ENCODE results near the gene COX8A. TPM values are rescaled to one million over a fixed set of nuclear protein-coding genes. Genes with fewer than 3 reads are reported as not detected.

The COX8A gene
- total and polyA plus RNA-seq, 9 of the 15 experiments (the other 6 are each of a cell fraction or from before 2014, with no cell fraction given) = 274 to 1,206 (median 526) TPM

DNA sequence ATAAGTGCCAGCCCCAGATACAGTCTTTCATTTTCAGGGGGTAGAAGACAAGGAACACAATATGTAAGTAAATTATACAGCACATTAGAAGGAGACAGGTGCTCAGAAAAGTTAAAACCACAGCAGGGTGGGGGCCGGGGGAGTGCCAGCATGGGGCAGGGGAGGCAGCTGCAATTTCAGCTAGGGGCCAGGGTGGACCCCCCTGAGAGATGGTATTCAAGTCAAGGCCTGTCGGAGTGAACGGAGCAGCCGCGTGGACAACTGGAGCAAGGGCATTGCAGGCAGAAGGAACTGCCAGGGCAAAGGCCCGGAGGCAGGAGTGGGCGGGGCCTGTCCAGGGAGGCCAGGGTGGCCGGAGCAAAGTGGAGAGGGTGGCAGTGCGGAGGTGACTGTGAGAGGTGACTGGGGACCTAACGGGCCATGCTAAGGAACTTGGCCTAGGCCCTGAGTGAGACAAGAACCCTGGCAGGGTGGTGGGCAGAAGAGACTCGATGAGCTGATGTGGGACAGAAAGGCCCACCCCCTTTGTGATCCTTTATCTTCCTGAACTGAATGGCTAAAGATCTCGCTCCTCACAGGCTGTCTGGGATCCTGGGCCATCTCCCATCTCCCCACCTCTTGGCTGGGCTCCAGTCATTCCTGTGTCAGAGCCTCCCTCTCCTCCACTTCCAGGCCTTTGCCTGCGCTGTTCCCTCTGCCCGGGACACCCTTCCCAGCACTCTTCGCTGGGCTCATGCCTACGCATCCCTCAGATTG, 38.9 kb downstream of the COX8A start:
- H3K27me3 ChIP-seq (ENCODE audit: control insufficient read depth in 2 of 2, insufficient read depth in 2 of 2, low read length in 2 of 2) = no peaks in the 10 kb centered on the region
- DNase-seq (ENCODE audit: extremely low read depth in 1 of 4, low spot score in 3 of 4) (no peak), FAIRE-seq (no peak), ATAC-seq (no peak)
- BruUV-seq (replicated peaks) = no TSS peak
- H3K9me3 ChIP-seq (replicated peaks; ENCODE audit: control insufficient read depth, insufficient read depth, low read depth, low read length) = no peaks in the 10 kb centered on the region; the same call in 1 of the 2 replicates
- no peak overlapping the region for H2AFZ ChIP-seq (ENCODE audit: low read depth, low read length)
- in situ Hi-C loops (cut with MboI) (no loop called here), intact Hi-C loops (cut with micrococcal nuclease) (no loop called here)
- no peak overlapping the region for H3K27ac ChIP-seq (ENCODE audit: extremely low read depth, low read depth, low read length)
- no peaks in the 10 kb centered on the region for H3K79me2 ChIP-seq (ENCODE audit: control insufficient read depth, insufficient read depth, low read length)
- peaks cover 1 to 41% of the 10 kb centered on the region in 2 experiments; a peak in 3 of 5 replicates for H3K4me1 ChIP-seq (replicated peaks in 1 of 2; ENCODE audit: control insufficient read depth in 2 of 2, insufficient read depth in 2 of 2, low read length in 2 of 2)
- 69% methylated on average over 15 of the region's 16 CpGs for WGBS (ENCODE audit: insufficient coverage, low coverage, missing lambda C conversion rate)
- no peaks in the 10 kb centered on the region for H3K36me3 ChIP-seq (ENCODE audit: control insufficient read depth, insufficient read depth, low read length)
- peak overlapping the region in 1 of 2 experiments; percentile 32; a peak in 1 of 4 replicates for H3K9ac ChIP-seq (ENCODE audit: insufficient read depth in 1 of 2, low read depth in 2 of 2, low read length in 2 of 2)
- peaks cover 30% of the 10 kb centered on the region for H4K20me1 ChIP-seq (replicated peaks; ENCODE audit: control insufficient read depth, insufficient read depth, low read length)
- H3K9me1 ChIP-seq (ENCODE audit: control insufficient read depth, insufficient read depth, low read length) = peaks cover 3% of the 10 kb centered on the region
- H3K4me3 ChIP-seq = no peak overlapping the region
- H3K4me2 ChIP-seq (ENCODE audit: insufficient read depth, low read length) = no peak overlapping the region
- ChIA-PET POLR2A (no interaction called here), CTCF (ENCODE audit: low intra/inter-chr PET ratio) (no interaction called here)
- TF ChIP-seq SMAD2 (IDR thresholded peaks at IDR 0.05; ENCODE audit: low read depth, low read length) (no peak), E2F4 (CRISPR knock-in tag; IDR thresholded peaks at IDR 0.05; ENCODE audit: low read depth) (no peak), HDGF (IDR thresholded peaks at IDR 0.05) (no peak), MEIS2 (IDR thresholded peaks at IDR 0.05; ENCODE audit: partially characterized antibody) (no peak), ZNF197 (CRISPR knock-in tag; IDR thresholded peaks at IDR 0.05; ENCODE audit: low read depth) (no peak), PRPF4 (IDR thresholded peaks at IDR 0.05; ENCODE audit: insufficient read depth, low read depth, low read length, poor library complexity, severe bottlenecking) (no peak), MXI1 (IDR thresholded peaks at IDR 0.05; ENCODE audit: low read depth, low read length) (no peak), HDAC8 (tag; IDR thresholded peaks at IDR 0.05) (no peak), HEY1 (CRISPR knock-in tag; IDR thresholded peaks at IDR 0.05; ENCODE audit: borderline replicate concordance) (no peak), GABPB1 (CRISPR knock-in tag; IDR thresholded peaks at IDR 0.05) (no peak), E2F1 (CRISPR knock-in tag; IDR thresholded peaks at IDR 0.05) (no peak)
- TF ChIP-seq, protein P1, sequence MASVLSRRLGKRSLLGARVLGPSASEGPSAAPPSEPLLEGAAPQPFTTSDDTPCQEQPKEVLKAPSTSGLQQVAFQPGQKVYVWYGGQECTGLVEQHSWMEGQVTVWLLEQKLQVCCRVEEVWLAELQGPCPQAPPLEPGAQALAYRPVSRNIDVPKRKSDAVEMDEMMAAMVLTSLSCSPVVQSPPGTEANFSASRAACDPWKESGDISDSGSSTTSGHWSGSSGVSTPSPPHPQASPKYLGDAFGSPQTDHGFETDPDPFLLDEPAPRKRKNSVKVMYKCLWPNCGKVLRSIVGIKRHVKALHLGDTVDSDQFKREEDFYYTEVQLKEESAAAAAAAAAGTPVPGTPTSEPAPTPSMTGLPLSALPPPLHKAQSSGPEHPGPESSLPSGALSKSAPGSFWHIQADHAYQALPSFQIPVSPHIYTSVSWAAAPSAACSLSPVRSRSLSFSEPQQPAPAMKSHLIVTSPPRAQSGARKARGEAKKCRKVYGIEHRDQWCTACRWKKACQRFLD (CRISPR knock-in tag; IDR thresholded peaks at IDR 0.05) = no peak
- TF ChIP-seq, protein P2, sequence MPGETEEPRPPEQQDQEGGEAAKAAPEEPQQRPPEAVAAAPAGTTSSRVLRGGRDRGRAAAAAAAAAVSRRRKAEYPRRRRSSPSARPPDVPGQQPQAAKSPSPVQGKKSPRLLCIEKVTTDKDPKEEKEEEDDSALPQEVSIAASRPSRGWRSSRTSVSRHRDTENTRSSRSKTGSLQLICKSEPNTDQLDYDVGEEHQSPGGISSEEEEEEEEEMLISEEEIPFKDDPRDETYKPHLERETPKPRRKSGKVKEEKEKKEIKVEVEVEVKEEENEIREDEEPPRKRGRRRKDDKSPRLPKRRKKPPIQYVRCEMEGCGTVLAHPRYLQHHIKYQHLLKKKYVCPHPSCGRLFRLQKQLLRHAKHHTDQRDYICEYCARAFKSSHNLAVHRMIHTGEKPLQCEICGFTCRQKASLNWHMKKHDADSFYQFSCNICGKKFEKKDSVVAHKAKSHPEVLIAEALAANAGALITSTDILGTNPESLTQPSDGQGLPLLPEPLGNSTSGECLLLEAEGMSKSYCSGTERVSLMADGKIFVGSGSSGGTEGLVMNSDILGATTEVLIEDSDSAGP (CRISPR knock-in tag; IDR thresholded peaks at IDR 0.05) = no peak
- TF ChIP-seq, protein P3, sequence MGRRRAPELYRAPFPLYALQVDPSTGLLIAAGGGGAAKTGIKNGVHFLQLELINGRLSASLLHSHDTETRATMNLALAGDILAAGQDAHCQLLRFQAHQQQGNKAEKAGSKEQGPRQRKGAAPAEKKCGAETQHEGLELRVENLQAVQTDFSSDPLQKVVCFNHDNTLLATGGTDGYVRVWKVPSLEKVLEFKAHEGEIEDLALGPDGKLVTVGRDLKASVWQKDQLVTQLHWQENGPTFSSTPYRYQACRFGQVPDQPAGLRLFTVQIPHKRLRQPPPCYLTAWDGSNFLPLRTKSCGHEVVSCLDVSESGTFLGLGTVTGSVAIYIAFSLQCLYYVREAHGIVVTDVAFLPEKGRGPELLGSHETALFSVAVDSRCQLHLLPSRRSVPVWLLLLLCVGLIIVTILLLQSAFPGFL (CRISPR knock-in tag; IDR thresholded peaks at IDR 0.05) = no peak

All from K562 (cell line).